ENCODE data around the gene VANGL2.

DNA sequence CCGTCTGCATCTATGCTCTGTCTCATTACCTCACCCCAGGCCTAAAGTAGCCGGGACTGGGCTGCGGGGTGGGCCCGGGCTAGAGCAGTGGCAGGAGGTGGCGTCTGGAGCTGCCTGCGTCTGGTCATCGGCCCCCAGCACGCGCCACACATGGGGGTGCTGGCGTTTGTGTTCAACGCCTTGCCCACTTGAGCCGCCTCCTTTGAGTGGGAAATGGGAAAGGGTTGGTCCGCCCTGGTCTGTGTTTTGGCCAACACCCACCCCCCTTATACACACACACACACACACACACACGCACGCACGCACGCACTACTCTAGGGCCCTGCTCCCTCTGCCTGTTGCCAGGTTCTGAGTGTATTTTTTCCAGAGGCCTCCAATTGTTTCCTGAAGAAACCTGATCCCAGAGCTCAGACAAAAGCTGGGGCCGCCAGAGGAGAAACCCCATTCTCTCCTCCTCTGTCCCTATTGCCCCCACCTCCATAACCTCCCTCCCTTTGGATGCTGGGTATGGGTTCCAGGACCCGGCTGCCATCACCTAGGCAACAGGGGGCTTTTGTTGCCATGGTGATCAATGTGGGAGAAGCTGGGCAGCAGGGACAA, 10.1 kb downstream of the VANGL2 start:
- TF ChIP-seq, protein P1, sequence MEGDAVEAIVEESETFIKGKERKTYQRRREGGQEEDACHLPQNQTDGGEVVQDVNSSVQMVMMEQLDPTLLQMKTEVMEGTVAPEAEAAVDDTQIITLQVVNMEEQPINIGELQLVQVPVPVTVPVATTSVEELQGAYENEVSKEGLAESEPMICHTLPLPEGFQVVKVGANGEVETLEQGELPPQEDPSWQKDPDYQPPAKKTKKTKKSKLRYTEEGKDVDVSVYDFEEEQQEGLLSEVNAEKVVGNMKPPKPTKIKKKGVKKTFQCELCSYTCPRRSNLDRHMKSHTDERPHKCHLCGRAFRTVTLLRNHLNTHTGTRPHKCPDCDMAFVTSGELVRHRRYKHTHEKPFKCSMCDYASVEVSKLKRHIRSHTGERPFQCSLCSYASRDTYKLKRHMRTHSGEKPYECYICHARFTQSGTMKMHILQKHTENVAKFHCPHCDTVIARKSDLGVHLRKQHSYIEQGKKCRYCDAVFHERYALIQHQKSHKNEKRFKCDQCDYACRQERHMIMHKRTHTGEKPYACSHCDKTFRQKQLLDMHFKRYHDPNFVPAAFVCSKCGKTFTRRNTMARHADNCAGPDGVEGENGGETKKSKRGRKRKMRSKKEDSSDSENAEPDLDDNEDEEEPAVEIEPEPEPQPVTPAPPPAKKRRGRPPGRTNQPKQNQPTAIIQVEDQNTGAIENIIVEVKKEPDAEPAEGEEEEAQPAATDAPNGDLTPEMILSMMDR (conservative IDR thresholded peaks at IDR 0.05) = no peak
- no peak for TF ChIP-seq ZFX (IDR thresholded peaks at IDR 0.05)

Data from C4-2B (cell line).